Measurements from ENCODE around the gene CPVL.

GRCh38 chr7:29039821-29040578 lies 106.3 kb downstream of the CPVL start:
- TF ChIP-seq EZH2 (IDR thresholded peaks at IDR 0.05; ENCODE audit: low read depth, low read length, severe bottlenecking) (no peak), TBP (IDR thresholded peaks at IDR 0.05; ENCODE audit: low read depth, low read length) (no peak), SP2 (IDR thresholded peaks at IDR 0.05; ENCODE audit: low read length) (no peak), CTCF (IDR thresholded peaks at IDR 0.05; ENCODE audit: control extremely low read depth in 1 of 3, insufficient read depth in 1 of 3, low read depth in 1 of 3, low read length in 3 of 3) (no peak), POLR2A (IDR thresholded peaks at IDR 0.05; ENCODE audit: control extremely low read depth in 1 of 2, low read depth in 2 of 2, low read length in 2 of 2) (no peak), YY1 (IDR thresholded peaks at IDR 0.05; ENCODE audit: low read depth, low read length) (no peak), JUND (IDR thresholded peaks at IDR 0.05; ENCODE audit: low read length) (no peak), HDAC2 (IDR thresholded peaks at IDR 0.05; ENCODE audit: borderline replicate concordance in 1 of 2, low read depth in 2 of 2, low read length in 2 of 2) (no peak), ASH2L (IDR thresholded peaks at IDR 0.05; ENCODE audit: low read length) (no peak), POLR2AphosphoS5 (IDR thresholded peaks at IDR 0.05; ENCODE audit: low read depth, low read length) (no peak), RAD21 (IDR thresholded peaks at IDR 0.05 in 1 of 2, conservative IDR thresholded peaks at IDR 0.05 in 1 of 2; ENCODE audit: low read depth in 2 of 2, low read length in 2 of 2) (no peak)

All from H1 (cell line).